ENCODE results near the gene LENG8. TPM values are rescaled to one million over a fixed set of nuclear protein-coding genes. Genes with fewer than 3 reads are reported as not detected.
A peak's percentile ranks its signal among the peaks of the same experiment; 100 is the strongest.

Gene LENG8
- total RNA-seq, 1 experiment from 2014 or later = 12.4 TPM

DNA sequence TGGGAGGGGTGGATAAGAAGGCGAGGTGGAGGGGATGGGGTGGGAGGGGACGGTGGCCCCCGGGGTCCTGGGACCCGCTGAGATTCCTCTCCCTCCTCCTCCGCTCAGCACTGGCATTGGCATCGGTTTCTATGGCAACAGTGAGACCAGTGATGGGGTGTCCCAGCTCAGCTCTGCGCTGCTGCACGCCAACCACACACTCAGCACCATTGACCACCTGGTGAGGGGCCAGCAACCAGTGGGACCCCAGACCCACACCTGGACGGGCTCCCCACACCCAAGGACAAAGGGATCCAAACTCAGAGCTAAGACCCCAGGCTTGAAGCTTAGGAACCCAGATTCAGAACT is 27.9 kb upstream of the LENG8 start:
- in situ Hi-C loops (cut with HindIII; ENCODE audit: low sequenced_read_pairs) = no loop called here

DNA sequence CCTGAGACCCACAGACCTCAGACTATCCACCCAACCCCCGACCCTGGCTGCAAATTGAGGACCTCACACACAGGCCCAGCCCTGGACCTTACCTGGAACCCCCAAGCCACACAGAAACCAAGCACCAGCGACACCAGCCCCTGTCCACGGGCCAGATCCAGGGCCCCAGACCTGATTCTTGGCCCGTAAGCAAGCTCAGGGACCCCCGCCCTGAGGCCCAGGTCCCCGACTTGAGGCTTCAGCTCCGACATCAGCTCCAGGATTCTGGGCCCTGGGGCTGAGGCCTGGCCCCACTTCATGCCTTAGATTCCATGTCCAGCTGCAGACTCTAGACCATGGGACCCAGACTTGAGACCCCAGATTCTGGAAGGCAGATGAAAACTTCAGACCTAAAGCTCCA is 27.5 kb upstream of the LENG8 start:
- in situ Hi-C loops (cut with HindIII; ENCODE audit: low sequenced_read_pairs) = no loop called here
- no peak for DNase-seq (ENCODE audit: low spot score)

More for the DNA sequence above, 27.9 kb upstream of the LENG8 start:
- DNase-seq (ENCODE audit: low spot score) = no peak

DNA sequence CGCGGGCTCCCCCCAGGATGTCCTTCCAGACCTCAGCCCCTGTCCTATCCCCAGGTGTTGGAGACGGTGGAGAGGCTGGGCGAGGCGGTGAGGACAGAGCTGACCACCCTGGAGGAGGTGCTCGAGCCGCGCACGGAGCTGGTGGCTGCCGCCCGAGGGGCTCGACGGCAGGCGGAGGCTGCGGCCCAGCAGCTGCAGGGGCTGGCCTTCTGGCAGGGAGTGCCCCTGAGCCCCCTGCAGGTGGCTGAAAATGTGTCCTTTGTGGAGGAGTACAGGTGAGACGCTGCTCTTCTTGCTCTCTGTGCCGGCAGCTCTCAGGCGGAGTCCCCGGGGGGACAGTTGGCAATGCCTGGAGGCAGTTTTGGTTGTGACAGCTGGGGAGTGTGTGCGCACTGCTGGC is 26.9 kb upstream of the LENG8 start:
- no peak for DNase-seq (ENCODE audit: low spot score)
- in situ Hi-C loops (cut with HindIII; ENCODE audit: low sequenced_read_pairs) = no loop called here

DNA sequence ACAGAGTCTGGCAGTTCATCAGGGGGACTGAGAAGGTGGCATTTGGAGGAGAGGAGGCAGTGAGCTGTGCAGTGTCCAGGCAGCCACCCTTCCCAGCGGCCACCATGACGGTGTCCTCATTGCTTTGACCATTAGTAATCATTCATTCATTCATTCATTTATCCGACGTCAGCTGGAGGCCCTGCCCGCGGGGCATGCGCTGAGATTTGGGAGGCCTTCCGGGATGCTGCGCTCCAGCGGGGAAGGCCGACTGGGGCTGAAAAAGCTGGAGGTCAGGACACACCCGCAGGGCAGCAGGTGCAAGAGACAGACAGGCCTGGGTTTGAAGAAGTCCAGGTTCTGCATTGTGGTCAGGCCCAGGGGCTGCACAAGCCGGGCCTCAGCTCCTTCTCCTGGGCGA is 24.8 kb upstream of the LENG8 start:
- in situ Hi-C loops (cut with HindIII; ENCODE audit: low sequenced_read_pairs) = no loop called here
- no peak for DNase-seq (ENCODE audit: low spot score)

DNA sequence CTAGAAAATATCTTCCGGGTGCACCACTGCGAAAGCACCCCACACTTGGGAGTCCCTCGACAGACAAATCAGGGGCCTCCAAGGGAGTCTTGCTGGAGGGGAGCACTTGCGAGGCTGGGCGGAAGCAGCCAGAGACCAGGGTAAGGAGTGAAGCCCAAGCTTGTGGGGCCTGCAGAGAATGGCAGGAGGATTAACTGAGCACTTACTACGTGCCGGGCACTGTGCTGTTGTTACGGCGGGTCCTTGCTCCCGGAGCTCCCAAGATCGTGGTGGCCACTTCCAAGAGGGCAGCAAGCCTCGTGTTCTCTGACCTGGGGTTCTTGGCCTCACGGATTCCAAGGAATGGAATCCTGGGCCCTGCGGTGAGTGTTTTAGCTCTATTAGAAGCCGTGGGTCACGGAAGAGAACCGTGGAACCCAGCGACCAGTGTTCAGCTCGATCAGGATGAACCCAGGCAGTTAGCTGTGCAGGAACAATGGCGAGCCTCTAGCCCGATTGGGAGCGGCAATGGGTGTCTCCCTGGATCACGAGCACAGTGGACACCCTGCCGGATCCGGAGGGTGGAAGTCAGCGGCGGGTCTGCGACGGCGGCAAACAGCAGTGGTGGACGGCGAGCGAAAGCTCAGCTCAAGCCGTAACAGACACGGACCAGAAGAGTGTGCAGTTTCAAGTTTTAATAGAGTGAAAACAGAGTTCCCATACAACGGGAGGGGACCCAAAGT is 24.2 kb upstream of the LENG8 start:
- DNase-seq (ENCODE audit: low spot score) = no peak
- in situ Hi-C loops (cut with HindIII; ENCODE audit: low sequenced_read_pairs) = no loop called here

DNA sequence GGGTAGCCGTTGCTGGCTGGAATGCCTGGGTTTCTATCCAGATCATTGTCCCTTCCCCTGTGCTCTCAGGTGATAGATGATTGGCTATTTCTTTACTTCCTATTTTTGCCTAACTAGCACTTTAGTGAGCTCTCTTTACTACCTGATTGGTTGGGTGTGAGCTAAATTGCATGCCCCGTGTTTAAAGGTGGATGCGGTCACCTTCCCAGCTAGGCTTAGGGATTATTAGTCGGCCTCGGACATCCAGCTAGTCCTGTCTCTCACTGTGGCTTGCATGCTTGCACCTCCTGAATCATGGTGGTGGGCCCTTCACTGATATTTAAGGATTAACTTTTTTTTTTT is 23.6 kb upstream of the LENG8 start:
- in situ Hi-C loops (cut with HindIII; ENCODE audit: low sequenced_read_pairs) = no loop called here
- no peak for DNase-seq (ENCODE audit: low spot score)

DNA sequence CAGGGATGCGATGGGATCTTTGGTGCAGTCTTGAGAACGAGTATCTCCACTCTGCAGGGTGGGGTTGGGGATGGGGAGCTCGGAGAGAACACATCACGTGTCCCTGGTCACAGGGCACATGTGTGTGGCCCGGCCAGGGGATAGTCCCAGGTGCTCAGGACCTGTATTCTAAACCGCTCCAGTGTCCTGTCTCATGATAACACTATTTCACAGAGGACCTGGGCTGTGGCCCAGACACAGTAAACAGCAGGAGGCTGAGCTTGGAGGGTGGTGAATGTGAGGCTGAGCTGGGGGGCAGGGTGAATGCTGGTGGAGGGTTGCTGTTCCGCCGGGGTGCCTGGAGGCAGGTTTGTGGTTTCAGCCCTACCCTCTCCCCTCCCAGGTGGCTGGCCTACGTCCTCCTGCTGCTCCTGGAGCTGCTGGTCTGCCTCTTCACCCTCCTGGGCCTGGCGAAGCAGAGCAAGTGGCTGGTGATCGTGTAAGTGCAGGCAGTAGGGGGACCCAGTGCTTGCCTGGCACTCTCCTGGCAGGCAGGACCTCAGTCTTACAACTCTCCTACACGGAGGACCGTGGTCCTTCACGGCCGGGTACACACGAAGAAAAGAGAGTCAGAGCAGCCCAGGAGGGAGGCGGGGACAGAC is 22.6 kb upstream of the LENG8 start:
- in situ Hi-C loops (cut with HindIII; ENCODE audit: low sequenced_read_pairs) = no loop called here
- DNase-seq (ENCODE audit: low spot score) = peak; percentile 23

DNA sequence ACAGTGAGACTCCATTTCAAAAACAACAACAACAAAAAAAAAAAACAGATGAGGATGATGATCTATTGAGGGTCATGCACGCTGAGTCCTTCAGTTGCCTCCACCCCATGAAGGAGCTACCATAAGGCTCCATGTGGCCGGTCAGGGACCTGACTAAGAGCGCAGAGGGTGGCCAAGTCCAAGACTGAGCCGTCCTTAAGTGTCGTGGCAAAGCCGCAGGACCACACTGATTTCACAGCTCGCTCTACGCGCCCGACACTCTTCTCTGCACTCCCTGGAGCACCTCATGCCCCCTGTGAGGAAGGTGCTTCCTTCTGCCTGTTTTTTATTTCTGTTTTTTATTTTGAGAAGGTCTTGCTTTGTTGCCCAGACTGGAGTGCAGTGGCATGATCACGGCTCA is 21.4 kb upstream of the LENG8 start:
- no peak for DNase-seq (ENCODE audit: low spot score)
- in situ Hi-C loops (cut with HindIII; ENCODE audit: low sequenced_read_pairs) = no loop called here

DNA sequence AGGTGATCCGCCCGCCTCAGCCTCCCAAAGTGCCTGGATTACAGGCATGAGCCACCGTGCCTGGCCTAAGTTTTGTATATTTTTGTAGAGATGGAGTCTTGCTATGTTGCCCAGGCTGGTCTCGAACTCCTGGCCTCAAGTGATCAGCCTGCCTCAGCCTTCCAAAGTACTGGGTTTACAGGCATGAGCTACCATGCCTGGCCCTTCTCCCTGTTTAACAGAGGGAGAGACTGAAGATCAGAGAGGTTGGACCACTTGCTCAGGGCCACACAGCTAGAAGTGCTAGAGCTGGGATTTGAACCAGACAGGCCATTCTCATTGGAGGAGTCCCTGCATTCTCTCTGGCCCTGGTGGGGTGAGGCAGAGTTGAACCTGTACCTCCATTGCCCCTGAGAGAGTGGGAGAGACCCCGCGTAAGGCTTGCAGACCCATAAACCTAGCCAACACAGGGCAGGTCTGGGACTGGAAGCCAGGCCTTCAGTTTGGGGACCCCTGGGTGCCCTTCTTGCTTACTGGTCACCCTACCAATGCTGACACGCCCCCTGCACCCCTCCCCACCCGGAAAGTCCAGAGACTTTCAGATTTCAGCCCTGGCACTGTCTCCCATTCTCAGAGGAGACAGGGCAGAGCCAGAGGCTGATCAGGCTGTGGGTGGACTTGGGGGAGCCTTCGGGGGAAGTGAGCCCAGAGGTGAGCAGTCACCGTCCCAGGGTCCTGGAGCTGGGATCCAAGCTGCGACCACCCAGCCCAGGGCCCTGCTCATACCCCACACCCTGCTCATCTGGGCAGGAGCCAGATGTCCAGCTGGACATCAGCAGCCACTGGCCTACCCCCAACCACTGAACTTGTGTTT is 20.4 kb upstream of the LENG8 start:
- DNase-seq (ENCODE audit: low spot score) = no peak
- in situ Hi-C loops (cut with HindIII; ENCODE audit: low sequenced_read_pairs) = no loop called here

DNA sequence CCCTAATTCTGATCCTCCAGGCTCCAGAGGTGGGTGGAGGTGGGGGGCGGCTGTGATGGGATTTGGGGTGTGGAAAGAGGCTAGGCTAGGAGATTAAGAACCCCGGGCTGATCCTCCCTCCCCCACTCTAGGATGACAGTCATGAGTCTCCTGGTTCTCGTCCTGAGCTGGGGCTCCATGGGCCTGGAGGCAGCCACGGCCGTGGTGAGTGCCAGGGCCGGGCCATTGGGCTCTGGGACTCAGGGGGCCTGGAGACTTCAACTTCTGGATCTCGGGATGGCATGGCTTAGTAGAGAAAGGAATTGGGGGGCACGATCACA is 19.9 kb upstream of the LENG8 start:
- DNase-seq (ENCODE audit: low spot score) = no peak
- in situ Hi-C loops (cut with HindIII; ENCODE audit: low sequenced_read_pairs) = no loop called here

DNA sequence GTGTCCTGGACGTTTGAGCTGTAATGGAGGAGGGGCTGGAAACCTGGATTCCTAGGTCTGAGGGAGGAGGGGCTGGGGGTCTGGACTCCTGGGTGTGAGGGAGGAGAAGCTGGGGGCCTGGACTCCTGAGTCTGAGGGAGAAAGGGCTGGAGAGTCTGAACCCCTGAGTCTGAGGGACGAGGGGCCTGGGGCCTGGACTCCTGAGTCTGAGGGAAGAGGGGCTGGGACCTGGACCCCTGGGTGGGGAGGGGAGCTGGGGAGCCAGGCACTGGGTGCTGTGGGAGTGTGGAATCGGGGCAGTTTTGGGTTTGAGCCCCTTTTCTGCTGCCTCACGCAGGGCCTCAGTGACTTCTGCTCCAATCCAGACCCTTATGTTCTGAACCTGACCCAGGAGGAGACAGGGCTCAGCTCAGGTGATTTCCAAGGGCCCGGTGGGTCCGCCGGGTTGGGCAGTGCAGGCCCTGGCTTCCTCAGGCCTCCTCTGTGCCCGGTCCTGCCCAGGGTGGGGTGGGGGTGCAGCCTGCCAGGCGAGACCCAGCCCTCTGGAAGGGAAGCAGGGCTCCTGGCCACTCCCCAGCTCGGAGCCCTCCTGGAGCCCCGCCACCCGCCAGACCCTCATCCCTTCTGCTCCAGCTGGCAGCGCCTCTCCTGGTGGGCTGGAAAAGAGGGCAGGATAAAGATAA is 19.3 kb upstream of the LENG8 start:
- in situ Hi-C loops (cut with HindIII; ENCODE audit: low sequenced_read_pairs) = no loop called here
- no peak for DNase-seq (ENCODE audit: low spot score)

DNA sequence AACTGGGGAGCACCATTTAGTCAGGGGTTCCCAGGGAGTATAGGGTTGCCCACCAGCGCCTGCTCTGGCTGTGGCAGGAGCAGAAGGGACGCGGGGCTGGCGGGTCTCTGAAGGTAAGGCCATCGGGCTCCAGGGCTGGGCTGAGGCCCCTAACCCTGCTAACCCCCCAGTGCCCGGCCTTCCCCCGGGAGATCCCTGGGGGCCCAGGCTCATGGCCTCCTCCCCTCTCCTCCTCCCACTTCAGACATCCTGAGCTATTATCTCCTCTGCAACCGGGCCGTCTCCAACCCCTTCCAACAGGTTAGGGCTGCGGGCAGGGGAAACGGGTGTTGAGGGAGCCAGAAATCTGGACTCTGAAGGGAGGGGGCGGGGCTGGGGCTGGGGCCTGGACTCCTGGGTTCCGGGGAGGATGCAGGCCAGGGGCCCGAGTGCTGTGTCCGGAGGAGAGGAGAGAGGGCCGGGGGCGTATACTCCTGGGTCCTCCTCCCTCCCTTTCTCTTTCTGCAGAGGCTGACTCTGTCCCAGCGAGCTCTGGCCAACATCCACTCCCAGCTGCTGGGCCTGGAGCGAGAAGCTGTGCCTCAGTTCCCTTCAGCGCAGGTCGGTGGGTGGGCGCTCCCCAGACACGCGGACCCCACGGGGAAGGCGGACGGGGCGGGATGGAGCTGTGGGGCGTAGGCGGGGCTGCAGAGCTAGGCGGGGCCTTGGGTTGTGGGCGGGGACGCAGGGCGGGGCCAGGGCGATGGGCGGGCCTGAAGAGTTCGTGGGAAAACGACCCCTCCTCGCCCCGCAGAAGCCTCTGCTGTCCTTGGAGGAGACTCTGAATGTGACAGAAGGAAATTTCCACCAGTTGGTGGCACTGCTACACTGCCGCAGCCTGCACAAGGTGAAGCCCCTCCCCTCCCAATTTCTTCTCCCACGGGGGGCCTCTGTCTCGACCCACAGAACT is 18.4 kb upstream of the LENG8 start:
- peak; percentile 54 for DNase-seq (ENCODE audit: low spot score)
- in situ Hi-C loops (cut with HindIII; ENCODE audit: low sequenced_read_pairs) = no loop called here

DNA sequence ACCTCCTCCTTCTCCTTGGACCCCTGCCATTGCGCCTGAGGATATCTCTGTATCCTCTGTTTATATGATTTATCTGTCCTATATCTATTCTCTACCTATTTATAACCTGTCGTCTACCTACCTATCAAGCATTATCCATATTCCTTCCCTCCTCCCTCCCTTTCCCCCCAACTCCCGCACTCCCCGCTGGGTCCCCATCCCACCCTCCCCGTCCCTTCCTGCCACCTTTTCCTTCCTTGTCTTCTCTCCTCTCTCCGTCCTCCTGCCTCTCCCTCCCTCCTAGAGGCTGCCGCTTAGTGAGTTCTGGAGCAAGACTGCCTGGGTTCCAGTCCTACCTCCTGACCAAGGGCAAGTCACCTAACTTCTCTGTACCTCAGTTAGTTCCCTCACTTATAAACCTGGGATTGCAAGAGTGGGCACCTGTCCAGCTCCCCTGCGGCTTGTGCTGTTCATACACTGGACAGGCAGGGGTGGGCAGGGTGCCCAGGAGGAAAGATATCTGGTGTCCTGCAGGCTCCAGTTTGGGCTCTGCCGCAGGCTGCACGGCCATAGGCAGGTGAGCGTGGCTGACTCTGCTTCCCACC is 17.7 kb upstream of the LENG8 start:
- in situ Hi-C loops (cut with HindIII; ENCODE audit: low sequenced_read_pairs) = no loop called here
- peak; percentile 49 for DNase-seq (ENCODE audit: low spot score)

DNA sequence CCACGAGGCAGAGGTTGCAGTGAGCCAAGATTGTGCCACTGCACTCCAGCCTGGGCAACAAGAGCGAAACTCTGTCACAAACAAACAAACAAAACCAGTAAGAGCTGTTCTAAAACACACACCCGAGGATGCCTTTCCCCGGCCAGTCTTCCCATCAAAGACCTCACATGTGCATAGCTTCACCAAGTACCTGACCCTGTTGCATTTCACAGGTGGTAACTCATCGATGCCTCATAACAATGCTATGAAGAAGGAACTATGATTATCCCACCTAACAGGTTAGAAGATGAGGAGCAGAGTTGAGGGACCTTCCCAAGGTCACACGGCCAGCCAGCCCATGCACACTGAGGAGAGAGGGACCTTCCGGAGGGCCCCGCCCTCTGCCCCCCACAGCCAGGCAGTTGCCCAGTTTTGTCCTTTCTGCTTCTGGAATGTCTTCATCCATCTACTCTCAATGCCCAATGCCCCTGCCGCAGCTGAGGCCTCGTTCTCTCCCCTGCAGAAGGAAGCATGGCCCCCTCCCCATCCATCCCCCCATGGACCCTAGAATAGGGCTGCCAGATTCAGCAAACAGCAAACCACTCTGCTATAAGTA is 16.8 kb upstream of the LENG8 start:
- in situ Hi-C loops (cut with HindIII; ENCODE audit: low sequenced_read_pairs) = no loop called here
- DNase-seq (ENCODE audit: low spot score) = no peak

DNA sequence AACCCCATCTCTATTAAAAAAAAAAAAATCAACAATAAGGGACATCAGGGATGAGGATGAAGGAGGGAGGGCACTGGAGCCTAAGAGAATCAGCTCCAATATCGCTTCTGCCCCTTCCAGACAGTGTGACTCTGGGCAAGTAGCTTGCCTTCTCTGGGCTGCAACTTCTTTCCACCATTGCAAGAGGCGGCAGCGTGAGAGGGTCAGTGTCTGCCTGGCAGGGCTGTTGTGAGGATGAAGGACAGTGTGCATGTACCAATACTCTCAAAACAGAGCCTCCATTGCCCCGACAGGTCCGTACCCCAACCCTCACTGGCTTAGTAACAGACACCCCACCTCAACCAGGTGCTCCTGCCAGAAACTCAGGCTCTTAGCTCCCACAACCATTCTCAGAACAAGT is 15.3 kb upstream of the LENG8 start:
- in situ Hi-C loops (cut with HindIII; ENCODE audit: low sequenced_read_pairs) = no loop called here
- DNase-seq (ENCODE audit: low spot score) = no peak

DNA sequence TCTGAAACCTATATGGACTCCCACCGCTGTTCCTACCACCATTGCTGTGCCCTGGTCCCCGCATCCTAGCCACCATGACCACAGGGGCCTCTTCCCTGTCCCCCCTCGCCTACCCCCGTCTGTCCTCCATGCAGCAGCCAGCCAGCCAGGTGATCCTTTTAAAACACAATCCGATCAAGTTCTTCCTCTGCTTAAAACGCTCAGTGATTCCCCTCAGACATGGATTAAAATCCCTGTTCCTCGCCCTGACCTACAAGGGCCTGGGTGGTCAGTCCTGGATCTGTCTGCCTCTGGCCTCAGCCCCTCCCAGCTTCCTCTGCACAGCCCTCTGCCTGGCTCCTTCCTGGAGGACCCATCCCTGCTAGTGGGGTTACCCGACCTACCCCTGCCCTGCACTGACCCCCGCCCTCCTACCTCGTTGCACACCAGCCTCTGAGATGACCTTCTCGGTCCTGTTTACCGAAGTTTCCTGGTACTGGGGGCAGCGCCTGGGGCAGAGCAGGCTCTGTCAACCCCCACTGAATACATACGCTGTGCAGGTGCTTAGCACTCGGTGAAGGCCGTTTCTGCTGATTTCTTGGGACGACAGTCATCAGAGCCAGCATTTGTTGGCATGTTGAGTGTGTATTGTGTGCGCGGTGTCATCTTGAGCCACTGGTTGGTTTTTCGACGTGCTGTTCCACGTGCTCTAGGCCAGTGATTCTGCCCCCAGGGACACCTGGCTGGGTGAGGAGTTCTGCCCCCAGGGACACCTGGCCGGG is 14.7 kb upstream of the LENG8 start:
- in situ Hi-C loops (cut with HindIII; ENCODE audit: low sequenced_read_pairs) = no loop called here
- no peak for DNase-seq (ENCODE audit: low spot score)

DNA sequence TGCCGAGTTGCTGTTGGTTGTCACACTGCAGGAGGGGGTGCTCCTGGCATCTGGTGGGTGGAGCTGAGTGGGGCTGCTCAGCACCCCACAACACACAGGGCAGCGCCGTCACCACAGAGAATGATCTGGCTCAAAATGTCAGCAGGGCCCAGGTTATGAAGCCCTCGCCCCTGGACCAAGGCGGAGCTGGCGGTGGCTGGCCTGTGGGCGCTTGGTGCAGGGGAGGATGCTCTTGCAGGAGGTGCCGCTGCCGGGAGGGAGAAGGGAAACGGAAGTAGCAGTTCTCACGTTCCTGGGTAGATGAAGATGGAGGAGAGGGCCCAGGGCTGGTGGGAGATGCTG is 14.2 kb upstream of the LENG8 start:
- DNase-seq (ENCODE audit: low spot score) = no peak
- in situ Hi-C loops (cut with HindIII; ENCODE audit: low sequenced_read_pairs) = no loop called here

DNA sequence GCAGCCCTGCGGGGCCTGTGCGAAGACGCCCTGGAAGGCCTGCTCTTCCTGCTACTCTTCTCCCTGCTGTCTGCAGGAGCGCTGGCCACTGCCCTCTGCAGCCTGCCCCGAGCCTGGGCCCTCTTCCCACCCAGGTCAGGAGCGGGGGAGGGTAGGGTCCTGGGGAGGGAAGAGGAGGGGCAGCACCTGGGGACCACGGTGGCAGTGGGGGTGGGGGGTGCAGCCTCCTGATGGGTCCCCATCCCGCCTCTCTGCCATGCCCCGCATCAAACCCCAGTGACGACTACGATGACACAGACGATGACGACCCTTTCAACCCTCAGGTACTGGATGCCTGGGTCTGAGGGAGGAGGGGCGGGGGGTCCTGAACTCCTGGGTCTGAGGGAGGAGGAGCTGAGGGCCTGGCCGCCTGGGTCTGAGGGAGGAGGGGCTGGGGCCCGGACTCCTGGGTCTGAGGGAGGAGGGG is 13.4 kb upstream of the LENG8 start:
- no peak for DNase-seq (ENCODE audit: low spot score)
- in situ Hi-C loops (cut with HindIII; ENCODE audit: low sequenced_read_pairs) = no loop called here

Measured in G401 (cell line).